T-helper 2 cell treated with Interferon-gamma antibody and Interleukin-4, amounts not matched to agents 100 ng/mL and 5 ng/mL, for 36 hours (primary cell): Measurements from ENCODE around the gene GALNT5. TPM values are rescaled to one million over a fixed set of nuclear protein-coding genes. Genes with fewer than 3 reads are reported as not detected.

Source experiments
- intact Hi-C: fragments of 100-400 bp; cut with micrococcal nuclease; formaldehyde crosslinking; loops from one replicate; pipeline ENCODE4 v1.15.1; 2023
- total RNA-seq: library from RNA; stranded (reverse); gene quantifications from 2 replicates; pipeline ENCODE4 v1.2.3, GENCODE V29; 2022

The GALNT5 gene
- total RNA-seq, 1 donor from 2014 or later, result not detected

DNA sequence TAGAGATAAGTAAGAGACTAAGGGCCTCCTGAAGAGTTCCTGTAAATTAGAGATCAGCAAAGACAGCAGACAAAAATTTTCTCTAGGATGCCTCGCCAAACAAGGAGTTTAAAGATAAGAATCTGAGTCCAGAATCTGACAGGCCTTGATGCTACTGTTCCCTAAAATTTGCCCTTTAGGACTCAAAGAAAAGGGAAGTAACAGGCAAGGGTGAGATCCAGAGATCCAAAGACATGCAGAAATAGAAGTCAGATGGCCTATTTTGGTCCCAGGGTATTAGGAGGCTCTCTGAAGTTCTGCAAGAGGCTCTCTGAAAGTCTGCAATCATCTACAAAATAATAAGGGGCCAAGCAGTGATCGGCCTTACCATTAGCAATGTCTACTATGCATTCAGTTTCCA lies 33.0 kb downstream of the GALNT5 start:
- intact Hi-C loops, result no loop called here

DNA sequence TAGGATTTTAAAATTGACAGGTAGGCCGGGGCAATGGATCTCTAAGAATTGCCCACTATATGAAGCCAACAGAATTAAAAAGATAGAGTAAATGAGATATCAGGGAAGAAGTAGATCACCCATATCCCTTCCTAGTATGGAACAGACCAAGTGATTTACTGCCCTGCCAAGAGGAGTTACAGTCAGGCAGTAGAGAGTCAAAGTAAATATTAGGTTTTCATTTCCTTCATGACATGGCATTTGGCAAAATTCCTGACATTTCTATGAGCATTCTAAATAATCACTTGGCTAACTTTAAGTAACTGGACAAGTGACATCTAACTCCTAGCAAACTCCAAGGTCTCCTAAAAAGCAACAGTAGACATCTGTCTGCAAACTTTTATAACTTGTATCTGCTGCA lies 33.5 kb downstream of the GALNT5 start:
- intact Hi-C loops, result no loop called here

DNA sequence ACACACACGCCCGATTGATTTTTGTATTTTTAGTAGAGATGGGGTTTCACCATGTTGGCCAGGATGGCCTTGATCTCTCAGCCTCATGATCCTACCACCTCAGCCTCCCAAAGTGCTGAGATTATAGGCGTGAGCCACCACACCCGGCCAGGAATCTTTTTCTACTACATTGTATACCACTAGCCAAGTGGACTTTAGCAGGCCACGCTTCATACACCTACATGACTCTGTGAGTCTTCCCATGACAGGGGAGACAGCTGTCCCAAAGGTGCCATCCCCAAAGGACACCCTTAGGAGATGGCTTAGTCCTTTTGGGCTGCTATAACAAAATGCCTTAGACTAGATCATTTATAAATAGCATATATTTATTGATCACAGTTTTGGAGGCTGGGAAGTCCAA lies 35.3 kb downstream of the GALNT5 start:
- intact Hi-C loops, result no loop called here

GRCh38 chr2:157296490-157296889 lies 39.0 kb downstream of the GALNT5 start:
- intact Hi-C loops, result no loop called here

GRCh38 chr2:157296958-157297357 lies 39.5 kb downstream of the GALNT5 start:
- intact Hi-C loops, result no loop called here

- intact Hi-C loops, result loop anchor here (5.0 to 10.0 kb wide), 4 partner anchors 323 to 1446 kb away; partner anchors contain the start of genes ACVR1 and ACVR1C
These were observed 43.8 kb downstream of the GALNT5 start for GRCh38 chr2:157301307-157301706.

- intact Hi-C loops, result loop anchor here (1.0 to 10.0 kb wide), 10 partner anchors 24 to 1445 kb away; partner anchors contain the start of genes ACVR1 and ACVR1C
These were observed 45.1 kb downstream of the GALNT5 start for GRCh38 chr2:157302492-157303099.

DNA sequence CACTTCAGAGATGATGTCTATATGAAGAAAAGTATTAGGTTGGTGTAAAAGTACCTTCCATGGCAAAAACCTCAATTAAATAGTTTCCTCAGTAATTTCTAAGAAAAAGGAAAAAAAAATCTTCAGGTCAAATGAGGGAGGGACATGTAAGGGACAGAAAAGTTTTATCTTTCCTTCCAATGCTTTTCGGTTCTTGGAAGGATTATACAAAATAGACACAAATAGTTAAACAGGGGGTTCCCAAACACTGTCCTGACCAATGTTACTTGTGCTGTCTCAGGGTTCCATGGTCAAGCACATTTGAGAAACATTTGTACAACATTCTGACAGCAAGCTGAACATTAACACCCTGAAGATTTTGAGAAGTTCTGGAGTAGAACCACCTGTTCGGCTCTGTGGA lies 46.1 kb downstream of the GALNT5 start:
- intact Hi-C loops, result loop anchor here (2.0 to 10.0 kb wide), 6 partner anchors 23 to 1444 kb away; partner anchors contain the start of genes ACVR1 and ACVR1C

- intact Hi-C loops, result loop anchor here (5.0 to 10.0 kb wide), 4 partner anchors 320 to 1442 kb away; partner anchors contain the start of genes ACVR1 and ACVR1C
These were observed 47.6 kb downstream of the GALNT5 start for GRCh38 chr2:157304811-157305722.

DNA sequence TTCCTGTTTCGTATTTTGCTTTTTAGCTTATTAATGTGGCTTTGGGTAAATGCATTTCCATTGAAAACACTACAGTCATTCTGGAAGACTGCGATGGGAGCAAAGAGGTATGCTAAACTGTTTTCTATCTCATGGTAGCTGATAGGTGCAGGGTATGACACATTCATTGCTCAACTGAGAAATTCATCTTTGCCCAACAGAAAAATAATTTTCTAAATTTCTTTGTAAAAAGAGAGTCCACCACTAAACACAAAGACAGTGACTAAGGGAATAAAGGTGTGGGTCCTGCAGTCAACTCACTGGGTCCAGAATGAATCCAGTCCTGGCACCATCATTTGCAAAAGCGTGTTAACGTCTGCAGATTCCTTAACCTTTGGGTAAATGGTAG lies 48.2 kb downstream of the GALNT5 start:
- intact Hi-C loops, result loop anchor here (10.0 kb wide), 2 partner anchors 319 to 569 kb away; partner anchors contain the start of genes ACVR1 and ACVR1C

DNA sequence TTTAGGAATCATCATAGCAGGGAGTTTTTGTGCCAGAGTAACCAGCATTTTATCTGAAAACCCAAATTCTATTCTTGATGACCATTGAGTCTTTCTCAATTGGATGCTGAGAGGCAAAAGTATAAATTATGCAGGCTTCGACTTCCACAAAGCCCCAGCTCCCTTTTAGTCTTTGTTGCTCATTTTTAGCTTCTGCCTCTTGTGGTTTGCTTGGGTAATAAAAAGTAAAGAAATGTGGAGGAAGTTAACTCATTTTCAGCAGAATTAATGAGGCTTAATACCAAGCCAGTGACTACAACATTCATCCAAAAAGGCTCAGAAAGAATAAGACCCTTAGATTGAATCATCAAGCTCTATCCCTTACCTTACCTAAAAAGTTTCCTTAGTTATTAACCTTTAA lies 49.5 kb downstream of the GALNT5 start:
- intact Hi-C loops, result loop anchor here (10.0 kb wide), 2 partner anchors 318 to 568 kb away; partner anchors contain the start of genes ACVR1 and ACVR1C

DNA sequence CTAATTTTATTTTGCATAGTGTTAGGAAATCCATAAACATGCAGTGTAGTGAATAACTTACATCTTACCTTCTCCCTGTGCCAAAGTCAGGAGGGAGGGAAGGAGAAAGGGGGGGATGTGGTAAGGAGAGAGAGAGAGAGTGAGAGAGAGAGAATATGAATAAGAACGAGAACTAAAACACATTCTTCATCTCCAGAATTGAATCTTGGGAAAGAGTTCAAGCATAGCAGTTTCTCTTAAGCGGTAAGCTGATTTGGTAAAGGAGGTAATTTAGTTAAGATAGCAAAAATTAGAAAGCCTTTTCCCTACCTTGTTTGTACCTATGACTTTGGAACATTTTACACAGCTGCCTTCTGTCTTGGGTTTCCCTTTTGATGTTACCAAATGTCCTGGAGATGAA lies 52.4 kb downstream of the GALNT5 start:
- intact Hi-C loops, result loop anchor here (10.0 kb wide), 2 partner anchors 315 to 565 kb away; partner anchors contain the start of genes ACVR1 and ACVR1C

GRCh38 chr2:157311706-157312105 lies 54.2 kb downstream of the GALNT5 start:
- intact Hi-C loops, result no loop called here

- intact Hi-C loops, result no loop called here
These were observed 55.5 kb downstream of the GALNT5 start for GRCh38 chr2:157312866-157313486.

GRCh38 chr2:157315901-157316300 lies 58.4 kb downstream of the GALNT5 start:
- intact Hi-C loops, result no loop called here

GRCh38 chr2:157318884-157319283 lies 61.4 kb downstream of the GALNT5 start:
- intact Hi-C loops, result no loop called here

GRCh38 chr2:157319795-157320194 lies 62.3 kb downstream of the GALNT5 start:
- intact Hi-C loops, result no loop called here

DNA sequence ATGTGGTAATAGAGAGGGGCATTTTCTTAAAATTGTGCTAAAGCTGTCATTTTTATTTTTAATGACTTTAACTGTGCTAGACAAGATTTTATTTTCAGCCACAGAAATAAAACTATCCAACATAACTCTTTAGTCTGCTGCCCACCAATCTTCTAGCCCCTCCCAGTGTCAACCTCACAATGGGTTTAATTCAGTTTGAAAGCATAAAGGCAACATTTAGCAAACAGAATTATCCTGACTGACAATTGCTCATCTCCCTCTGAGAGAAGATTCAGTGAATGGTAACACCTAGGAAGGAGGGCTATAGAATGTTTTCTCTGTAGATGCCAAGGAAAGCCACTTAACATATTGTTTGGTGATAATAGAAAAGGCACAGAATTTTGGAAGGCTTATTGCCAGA lies 62.9 kb downstream of the GALNT5 start:
- intact Hi-C loops, result no loop called here

- intact Hi-C loops, result no loop called here
These were observed 64.0 kb downstream of the GALNT5 start for GRCh38 chr2:157321466-157321865.

DNA sequence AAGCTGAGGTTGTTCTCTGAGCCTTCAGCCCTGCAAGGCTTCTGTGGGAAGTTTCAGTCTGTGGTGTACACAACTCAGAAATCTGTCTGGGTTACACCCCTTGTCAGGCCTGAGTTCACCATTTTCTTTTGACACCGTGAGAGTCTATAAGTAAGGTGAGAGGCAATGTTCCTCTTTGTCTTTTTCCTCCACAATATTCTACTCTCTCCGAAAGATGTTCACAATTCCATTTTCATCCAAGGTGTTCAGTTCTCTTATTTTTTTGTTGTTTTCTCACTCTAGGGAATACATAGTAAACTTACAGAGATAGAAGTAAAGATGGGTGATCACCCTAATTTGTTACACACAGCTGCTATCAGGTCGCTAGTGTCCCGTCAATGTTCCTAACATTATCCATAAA lies 64.9 kb downstream of the GALNT5 start:
- intact Hi-C loops, result no loop called here

DNA sequence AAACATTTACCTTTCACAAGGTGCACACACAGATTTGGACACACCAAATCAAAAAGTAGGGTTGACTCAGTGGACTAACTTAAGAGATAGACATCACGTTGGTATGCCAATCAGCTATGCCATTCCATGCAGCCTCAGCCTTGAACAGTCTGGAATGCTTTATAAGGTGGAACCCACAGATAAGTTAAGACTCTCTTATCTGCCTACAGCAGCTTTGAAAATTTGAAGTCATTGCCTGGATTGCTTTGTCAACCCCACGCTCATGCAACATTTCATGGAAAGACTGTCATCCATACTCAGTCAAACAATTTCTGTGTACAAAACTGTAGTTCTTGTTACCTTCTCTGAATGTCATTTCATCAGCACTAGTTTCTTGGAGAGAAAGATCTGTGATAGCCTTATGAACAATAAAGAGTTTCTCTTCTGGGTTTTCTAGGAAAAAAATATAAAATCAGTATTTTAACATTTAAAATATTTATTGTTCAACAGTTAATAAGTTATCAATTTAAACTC lies 66.9 kb downstream of the GALNT5 start:
- intact Hi-C loops, result no loop called here
